ENCODE results near the gene WAC.
"Not testable (repeated sequence)": the region's sequence is repeated elsewhere in the genome, so short reads cannot be mapped to it uniquely, and the experiment has no call there.

Gene WAC

DNA sequence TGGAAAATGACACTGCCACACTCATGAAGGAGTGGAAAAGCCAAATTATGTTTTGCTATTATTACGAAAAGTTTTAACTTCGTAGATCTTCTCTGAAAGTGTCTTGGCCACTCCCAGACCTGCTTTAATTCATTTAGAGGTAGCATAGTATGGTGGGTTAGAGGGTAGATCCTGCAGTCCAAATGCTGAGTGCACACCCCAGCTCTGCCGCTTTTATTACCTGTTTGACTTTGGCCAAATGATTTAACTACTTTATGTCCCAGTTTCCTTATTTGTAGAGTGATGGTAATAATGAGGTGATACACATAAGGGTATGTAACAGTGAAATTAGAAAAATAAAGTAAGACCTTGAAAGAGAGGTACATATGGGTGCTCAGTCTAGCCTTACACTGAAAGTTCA lies 23.6 kb upstream of the WAC start:
- TF ChIP-seq, protein P1, sequence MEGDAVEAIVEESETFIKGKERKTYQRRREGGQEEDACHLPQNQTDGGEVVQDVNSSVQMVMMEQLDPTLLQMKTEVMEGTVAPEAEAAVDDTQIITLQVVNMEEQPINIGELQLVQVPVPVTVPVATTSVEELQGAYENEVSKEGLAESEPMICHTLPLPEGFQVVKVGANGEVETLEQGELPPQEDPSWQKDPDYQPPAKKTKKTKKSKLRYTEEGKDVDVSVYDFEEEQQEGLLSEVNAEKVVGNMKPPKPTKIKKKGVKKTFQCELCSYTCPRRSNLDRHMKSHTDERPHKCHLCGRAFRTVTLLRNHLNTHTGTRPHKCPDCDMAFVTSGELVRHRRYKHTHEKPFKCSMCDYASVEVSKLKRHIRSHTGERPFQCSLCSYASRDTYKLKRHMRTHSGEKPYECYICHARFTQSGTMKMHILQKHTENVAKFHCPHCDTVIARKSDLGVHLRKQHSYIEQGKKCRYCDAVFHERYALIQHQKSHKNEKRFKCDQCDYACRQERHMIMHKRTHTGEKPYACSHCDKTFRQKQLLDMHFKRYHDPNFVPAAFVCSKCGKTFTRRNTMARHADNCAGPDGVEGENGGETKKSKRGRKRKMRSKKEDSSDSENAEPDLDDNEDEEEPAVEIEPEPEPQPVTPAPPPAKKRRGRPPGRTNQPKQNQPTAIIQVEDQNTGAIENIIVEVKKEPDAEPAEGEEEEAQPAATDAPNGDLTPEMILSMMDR (IDR thresholded peaks at IDR 0.05; ENCODE audit: borderline replicate concordance, insufficient read depth, low read depth, low read length), result no peak
- no peak overlapping the region for H3K4me3 ChIP-seq (ENCODE audit: low read depth, low read length)

DNA sequence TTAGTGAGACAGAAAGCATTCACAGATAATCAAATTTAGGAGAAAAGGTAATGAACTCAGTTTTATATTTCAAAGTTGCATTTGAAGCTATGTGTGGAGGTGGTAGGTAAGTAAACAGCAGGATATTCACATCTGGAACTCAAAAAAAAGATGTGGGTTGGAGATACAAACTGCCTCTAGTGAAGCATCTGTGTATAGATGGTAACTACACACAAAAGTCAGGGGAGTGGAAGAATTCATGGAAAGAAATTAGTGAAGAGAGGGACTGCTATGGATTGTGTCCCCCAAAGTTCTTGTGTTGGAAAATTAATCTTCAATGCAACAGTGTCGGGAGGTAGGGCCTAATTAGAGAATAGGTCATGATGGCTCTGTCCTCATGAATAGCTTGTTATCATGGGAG lies 18.3 kb upstream of the WAC start:
- TF ChIP-seq, protein P1 (IDR thresholded peaks at IDR 0.05; ENCODE audit: borderline replicate concordance, insufficient read depth, low read depth, low read length), result no peak
- no peak overlapping the region for H3K4me3 ChIP-seq (ENCODE audit: low read depth, low read length)

DNA sequence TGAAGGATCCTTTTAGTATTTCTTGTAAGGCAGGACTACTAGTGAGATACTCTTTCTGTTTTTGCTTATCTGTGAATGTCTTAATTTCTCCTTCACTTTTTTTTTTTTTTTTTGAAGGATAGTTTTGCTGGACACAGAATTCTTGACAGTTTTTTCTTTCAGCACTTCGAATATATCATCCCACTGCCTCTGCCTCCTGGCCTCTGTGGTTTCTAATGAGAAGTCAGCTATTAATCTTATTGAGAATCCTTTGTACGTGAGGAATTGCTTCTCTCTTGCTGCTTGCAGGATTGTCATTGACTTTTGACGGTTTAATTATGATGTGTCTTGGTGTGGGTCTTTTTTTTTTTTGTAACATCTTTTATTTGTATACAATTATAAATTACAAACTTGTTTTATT lies 12.6 kb upstream of the WAC start:
- TF ChIP-seq, protein P1 (IDR thresholded peaks at IDR 0.05; ENCODE audit: borderline replicate concordance, insufficient read depth, low read depth, low read length), result no peak

GRCh38 chr10:28520828-28521227 lies 12.1 kb upstream of the WAC start:
- H3K4me3 ChIP-seq (ENCODE audit: low read depth, low read length), result not testable (repeated sequence)

More for the DNA sequence above, 12.6 kb upstream of the WAC start:
- H3K4me3 ChIP-seq (ENCODE audit: low read depth, low read length), result no peak overlapping the region

DNA sequence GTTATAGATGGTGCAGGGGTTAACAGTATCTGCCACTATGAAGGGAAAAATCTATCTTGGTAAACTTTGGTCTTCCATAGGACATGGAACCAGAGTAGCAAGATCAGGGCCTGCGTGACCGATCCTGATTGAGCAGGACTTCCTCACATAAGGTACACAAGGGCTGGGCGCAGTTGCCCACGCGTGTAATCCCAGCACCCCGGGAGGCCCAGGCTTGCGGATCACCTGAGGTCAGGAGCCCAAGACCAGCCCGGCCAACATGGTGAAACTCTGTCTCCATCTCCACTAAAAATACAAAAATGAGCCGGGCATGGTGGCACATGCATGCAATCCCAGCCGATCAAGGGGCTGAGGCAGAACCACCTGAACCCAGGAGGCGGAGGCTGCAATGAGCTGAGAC lies 11.0 kb upstream of the WAC start:
- H3K4me3 ChIP-seq (ENCODE audit: low read depth, low read length), result not testable (repeated sequence)

- TF ChIP-seq, protein P1 (IDR thresholded peaks at IDR 0.05; ENCODE audit: borderline replicate concordance, insufficient read depth, low read depth, low read length), result no peak
- no peak overlapping the region for H3K4me3 ChIP-seq (ENCODE audit: low read depth, low read length)
Observed at GRCh38 chr10:28523725-28524252, 9.1 kb upstream of the WAC start.

DNA sequence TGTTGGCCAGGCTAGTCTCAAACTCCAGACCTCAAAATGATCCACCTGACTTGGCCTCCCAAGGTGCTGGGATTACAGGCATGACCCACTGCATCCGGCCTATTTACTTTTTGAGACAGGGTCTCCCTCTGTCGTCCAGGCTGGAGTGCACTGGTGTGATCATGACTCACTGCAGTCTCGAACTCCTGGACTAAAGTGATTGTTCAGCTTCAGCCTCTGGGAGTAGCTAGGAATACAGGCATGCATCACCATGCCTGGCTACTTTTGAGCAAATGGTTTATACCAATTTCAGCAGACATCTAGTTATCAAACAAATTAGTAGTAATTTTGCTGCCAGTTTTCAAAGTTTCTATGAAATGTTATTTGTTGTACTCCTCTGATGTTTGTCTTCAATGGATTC lies 2.2 kb upstream of the WAC start:
- no peak overlapping the region for H3K4me3 ChIP-seq (ENCODE audit: low read depth, low read length)
- TF ChIP-seq, protein P1 (IDR thresholded peaks at IDR 0.05; ENCODE audit: borderline replicate concordance, insufficient read depth, low read depth, low read length), result no peak

- H3K4me3 ChIP-seq (ENCODE audit: low read depth, low read length), result peak overlapping the region; percentile 93
- TF ChIP-seq, protein P1 (IDR thresholded peaks at IDR 0.05; ENCODE audit: borderline replicate concordance, insufficient read depth, low read depth, low read length), result no peak
Observed at GRCh38 chr10:28533186-28533564, 257 bp downstream of the WAC start.
